Neural crest cell (in vitro differentiated cells): Measurements from ENCODE around the gene OPHN1. TPM values are rescaled to one million over a fixed set of nuclear protein-coding genes. Genes with fewer than 3 reads are reported as not detected.

Experiments
- DNase-seq: peaks from one replicate; pipeline ENCODE4 v3.0.0; 2021; ENCODE audit warnings: low read depth, mixed read lengths, low spot score
- H3K27ac Mint-ChIP-seq: one replicate; pipeline ENCODE4 v1.8.0; 2021; ENCODE audit warnings: mild to moderate bottlenecking, mixed read lengths; ENCODE audit not compliant: unreplicated experiment
- H3K27me3 Mint-ChIP-seq: 2 replicates; pipeline ENCODE4 v1.8.0; 2021; ENCODE audit warnings: low read depth, mild to moderate bottlenecking, mixed read lengths
- H3K36me3 Mint-ChIP-seq: 2 replicates; pipeline ENCODE4 v1.8.0; 2021; ENCODE audit warnings: low read depth, mild to moderate bottlenecking, mixed read lengths
- H3K4me1 Mint-ChIP-seq: 2 replicates; pipeline ENCODE4 v1.8.0; 2021; ENCODE audit warnings: mixed read lengths
- H3K4me3 Mint-ChIP-seq: one replicate; pipeline ENCODE4 v1.8.0; 2021; ENCODE audit warnings: mild to moderate bottlenecking, mixed read lengths
- H3K9me3 Mint-ChIP-seq: 2 replicates; pipeline ENCODE4 v1.8.0; 2021; ENCODE audit warnings: mixed read lengths
- total RNA-seq: library from RNA; stranded (reverse); gene quantifications from 2 replicates; pipeline ENCODE4 v1.2.1, GENCODE V29; 2021
- TF ChIP-seq, protein P1 (sequence below): fragments of 200-600 bp; sonication (generic); conservative IDR thresholded peaks from 2 replicates; pipeline ENCODE4 v1.5.0; 2021; ENCODE audit warnings: antibody characterized with exemption, mild to moderate bottlenecking

The OPHN1 gene
- total RNA-seq, 1 donor from 2014 or later, result 9.4 TPM

DNA sequence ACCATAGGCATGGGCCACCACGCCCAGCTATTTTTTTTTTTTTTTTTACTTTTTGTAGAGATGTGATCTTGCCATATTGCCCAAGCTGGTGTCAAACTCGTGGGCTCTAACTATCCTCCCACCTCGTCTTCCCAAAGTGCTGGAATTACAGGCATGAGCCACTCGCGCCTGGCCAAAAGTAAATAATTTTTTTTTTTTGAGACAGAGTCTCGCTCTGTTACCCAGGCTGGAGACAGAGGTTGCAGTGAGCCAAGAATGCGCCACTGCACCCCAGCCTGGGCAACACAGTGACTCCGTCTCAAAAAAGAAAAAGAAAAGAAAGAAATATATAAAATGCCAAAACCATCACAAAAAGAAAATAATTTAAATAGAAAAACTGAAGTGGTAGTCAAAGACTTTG is 18.4 kb upstream of the OPHN1 start:
- Mint-ChIP-seq H3K4me3 (no peak overlapping the region), H3K27ac (no peak overlapping the region), H3K36me3 (no peaks in the 10 kb centered on the region), H3K9me3 (no peaks in the 10 kb centered on the region), H3K4me1 (no peaks in the 10 kb centered on the region), H3K27me3 (no peaks in the 10 kb centered on the region)
- TF ChIP-seq, protein P1, sequence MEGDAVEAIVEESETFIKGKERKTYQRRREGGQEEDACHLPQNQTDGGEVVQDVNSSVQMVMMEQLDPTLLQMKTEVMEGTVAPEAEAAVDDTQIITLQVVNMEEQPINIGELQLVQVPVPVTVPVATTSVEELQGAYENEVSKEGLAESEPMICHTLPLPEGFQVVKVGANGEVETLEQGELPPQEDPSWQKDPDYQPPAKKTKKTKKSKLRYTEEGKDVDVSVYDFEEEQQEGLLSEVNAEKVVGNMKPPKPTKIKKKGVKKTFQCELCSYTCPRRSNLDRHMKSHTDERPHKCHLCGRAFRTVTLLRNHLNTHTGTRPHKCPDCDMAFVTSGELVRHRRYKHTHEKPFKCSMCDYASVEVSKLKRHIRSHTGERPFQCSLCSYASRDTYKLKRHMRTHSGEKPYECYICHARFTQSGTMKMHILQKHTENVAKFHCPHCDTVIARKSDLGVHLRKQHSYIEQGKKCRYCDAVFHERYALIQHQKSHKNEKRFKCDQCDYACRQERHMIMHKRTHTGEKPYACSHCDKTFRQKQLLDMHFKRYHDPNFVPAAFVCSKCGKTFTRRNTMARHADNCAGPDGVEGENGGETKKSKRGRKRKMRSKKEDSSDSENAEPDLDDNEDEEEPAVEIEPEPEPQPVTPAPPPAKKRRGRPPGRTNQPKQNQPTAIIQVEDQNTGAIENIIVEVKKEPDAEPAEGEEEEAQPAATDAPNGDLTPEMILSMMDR, result no peak
- no peak for DNase-seq

DNA sequence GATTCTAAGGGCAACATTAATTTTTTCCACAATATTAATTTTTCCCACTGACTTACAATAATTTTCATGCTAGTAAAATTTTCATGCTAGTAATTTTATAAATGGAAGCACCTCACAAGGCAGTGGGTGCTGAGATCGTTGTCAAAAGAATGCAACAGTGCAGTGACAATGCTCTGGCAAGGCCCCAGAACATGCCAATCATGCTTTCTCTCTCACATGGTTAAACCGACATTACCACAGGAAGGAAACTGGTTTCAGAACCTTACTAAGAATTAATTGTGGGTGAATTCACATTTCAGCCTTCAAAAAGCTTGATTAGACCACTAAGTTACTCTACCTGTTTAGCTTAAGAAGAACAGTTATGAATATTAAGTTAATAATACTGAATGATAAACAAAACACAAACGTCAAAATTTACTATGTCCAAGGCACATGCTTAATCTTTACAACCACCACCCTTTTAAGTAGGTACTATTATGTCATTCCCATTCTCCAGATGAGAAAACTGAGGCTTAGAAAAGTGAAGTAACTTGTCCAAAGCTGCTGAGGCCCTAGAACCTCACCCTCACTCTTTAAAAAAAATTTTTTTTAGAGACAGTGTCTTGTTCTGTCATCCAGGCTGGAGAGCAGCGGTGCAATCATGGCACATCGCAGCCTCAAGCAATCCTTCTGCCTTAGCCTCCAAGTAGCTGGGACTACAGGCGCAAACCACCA is 10.0 kb upstream of the OPHN1 start:
- no peak overlapping the region for H3K27ac Mint-ChIP-seq
- H3K27me3 Mint-ChIP-seq, result no peaks in the 10 kb centered on the region
- no peaks in the 10 kb centered on the region for H3K36me3 Mint-ChIP-seq
- H3K4me1 Mint-ChIP-seq, result no peaks in the 10 kb centered on the region
- DNase-seq, result no peak
- H3K4me3 Mint-ChIP-seq, result no peak overlapping the region
- no peaks in the 10 kb centered on the region for H3K9me3 Mint-ChIP-seq
- TF ChIP-seq, protein P1, result no peak

GRCh38 chrX:68440940-68441339 is 7.6 kb upstream of the OPHN1 start:
- no peak for DNase-seq
- TF ChIP-seq, protein P1, result no peak
- H3K36me3 Mint-ChIP-seq, result no peaks in the 10 kb centered on the region
- no peak overlapping the region for H3K4me3 Mint-ChIP-seq
- H3K9me3 Mint-ChIP-seq, result no peaks in the 10 kb centered on the region
- H3K4me1 Mint-ChIP-seq, result no peaks in the 10 kb centered on the region
- H3K27ac Mint-ChIP-seq, result no peak overlapping the region
- no peaks in the 10 kb centered on the region for H3K27me3 Mint-ChIP-seq

- H3K27me3 Mint-ChIP-seq, result no peaks in the 10 kb centered on the region
- H3K4me1 Mint-ChIP-seq, result no peaks in the 10 kb centered on the region
- H3K9me3 Mint-ChIP-seq, result no peaks in the 10 kb centered on the region
- H3K4me3 Mint-ChIP-seq, result no peak overlapping the region
- TF ChIP-seq, protein P1, result no peak
- no peak for DNase-seq
- H3K27ac Mint-ChIP-seq, result no peak overlapping the region
- no peaks in the 10 kb centered on the region for H3K36me3 Mint-ChIP-seq
Measured at GRCh38 chrX:68440442-68440841, 7.1 kb upstream of the OPHN1 start.

GRCh38 chrX:68439341-68439740 is 6.0 kb upstream of the OPHN1 start:
- Mint-ChIP-seq H3K27me3 (no peaks in the 10 kb centered on the region), H3K4me1 (peaks cover 2% of the 10 kb centered on the region), H3K36me3 (no peaks in the 10 kb centered on the region), H3K4me3 (no peak overlapping the region), H3K9me3 (no peaks in the 10 kb centered on the region), H3K27ac (no peak overlapping the region)
- TF ChIP-seq, protein P1, result no peak
- no peak for DNase-seq
